ENCODE results near the gene ESM1.
"Not testable (repeated sequence)": the region's sequence is repeated elsewhere in the genome, so short reads cannot be mapped to it uniquely, and the experiment has no call there.

The ESM1 gene, protein sequence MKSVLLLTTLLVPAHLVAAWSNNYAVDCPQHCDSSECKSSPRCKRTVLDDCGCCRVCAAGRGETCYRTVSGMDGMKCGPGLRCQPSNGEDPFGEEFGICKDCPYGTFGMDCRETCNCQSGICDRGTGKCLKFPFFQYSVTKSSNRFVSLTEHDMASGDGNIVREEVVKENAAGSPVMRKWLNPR

DNA sequence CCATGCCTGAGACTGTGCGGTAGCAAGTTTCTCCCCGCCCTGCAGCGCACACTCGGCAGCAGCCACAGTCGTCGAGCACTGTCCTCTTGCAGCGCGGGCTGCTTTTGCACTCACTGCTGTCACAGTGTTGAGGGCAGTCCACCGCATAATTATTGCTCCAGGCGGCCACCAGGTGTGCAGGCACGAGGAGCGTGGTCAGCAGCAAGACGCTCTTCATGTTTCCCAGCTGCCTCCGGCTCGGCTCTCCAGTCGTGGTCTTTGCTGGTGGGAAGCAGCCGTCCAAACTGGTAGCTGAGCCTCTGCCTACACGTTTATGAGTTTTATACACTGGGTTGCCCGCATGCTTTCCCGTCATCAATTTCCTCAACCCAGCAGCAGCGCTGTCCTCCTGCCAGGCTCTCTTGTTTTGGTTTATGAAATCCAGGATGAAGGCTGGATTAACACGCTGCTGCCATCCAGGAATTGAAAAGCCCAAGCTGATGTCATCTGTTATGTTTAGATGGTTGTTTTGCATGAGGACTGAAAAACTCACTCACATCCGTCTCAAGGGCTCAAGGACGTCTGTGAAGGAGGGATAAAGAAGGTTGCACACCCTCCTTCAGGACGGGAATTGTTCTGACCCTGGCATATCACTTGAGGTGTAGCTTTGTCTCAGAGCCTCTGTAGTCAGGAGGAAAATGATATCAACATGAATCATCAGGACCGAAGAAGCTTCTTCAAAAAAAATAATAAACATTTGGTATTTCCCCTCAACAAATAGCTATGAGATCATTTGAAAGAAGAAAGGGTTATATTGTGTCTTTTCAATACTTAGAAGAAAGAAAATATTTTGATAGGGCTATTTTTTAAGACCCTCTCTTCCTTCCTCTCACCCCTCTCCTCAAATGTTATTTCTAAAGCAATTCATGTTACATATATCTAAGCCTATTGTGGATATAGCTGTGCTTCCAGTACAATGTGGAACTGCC is at the start of gene ESM1:
Gene ESM1, minus strand, starts transcription at position 293 of the 968 bp plus-strand sequence. Its CDS starts 76 bp downstream, at position 217.
- no peak for DNase-seq (ENCODE audit: low read depth, low spot score)

DNA sequence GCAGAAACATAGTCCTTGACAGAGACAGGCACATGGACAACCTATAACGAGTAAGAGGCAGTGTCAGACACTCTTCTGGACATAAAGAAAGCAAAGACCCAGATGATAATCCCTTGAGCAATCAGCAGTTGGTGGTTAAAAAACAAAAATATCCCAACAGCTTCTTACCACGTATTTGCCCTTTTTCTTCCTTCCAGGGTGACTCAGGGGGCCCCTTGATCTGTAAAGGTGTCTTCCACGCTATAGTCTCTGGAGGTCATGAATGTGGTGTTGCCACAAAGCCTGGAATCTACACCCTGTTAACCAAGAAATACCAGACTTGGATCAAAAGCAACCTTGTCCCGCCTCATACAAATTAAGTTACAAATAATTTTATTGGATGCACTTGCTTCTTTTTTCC is 48.2 kb upstream of the ESM1 start:
- DNase-seq (ENCODE audit: low read depth, low spot score): no peak

DNA sequence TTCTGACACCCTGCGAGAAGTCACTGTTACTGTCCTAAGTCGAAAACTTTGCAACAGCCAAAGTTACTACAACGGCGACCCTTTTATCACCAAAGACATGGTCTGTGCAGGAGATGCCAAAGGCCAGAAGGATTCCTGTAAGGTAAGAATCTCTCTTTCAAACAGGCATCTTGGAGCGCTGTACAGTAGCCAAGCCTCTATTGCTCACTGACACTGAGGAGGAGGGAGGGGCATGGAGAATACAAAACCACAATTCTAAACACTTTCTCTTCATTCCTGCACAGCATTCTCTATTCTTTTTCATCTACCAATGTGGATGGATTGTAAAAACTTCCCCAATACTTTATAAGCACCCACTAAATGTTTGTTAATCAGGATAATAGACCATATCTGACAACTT is 46.1 kb upstream of the ESM1 start:
- DNase-seq (ENCODE audit: low read depth, low spot score): no peak

DNA sequence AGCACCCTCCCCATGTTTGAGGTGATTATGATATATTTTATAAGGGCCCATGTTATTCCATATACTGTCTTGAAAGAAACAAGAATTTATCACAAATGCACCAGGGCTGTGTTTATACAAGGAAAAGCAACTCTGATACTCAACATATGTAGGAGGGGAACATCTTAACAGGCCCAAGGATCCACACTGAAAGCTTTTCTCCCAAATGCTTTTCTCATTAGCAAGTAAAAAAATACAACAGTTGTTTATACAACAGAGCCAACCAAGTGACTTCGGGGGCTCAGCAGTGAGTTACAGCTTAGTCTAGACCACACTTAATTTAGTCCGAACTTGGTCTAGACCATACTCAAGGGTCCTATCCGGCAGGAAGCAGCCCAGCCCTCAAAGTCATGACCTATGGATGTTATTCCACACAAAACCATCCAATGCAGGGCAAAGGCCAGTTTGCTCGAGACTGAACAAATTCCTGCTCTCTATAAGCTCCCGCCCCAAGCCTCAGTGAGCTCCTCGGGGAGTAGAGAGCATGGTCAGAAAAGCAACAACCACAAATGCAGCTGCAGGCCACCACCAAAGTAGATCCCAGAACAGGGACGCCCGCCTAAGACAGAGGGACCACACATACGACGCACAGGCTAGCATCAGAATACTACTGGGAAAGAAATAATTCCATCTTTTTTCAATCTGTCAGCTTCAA is 45.4 kb upstream of the ESM1 start:
- DNase-seq (ENCODE audit: low read depth, low spot score): no peak

DNA sequence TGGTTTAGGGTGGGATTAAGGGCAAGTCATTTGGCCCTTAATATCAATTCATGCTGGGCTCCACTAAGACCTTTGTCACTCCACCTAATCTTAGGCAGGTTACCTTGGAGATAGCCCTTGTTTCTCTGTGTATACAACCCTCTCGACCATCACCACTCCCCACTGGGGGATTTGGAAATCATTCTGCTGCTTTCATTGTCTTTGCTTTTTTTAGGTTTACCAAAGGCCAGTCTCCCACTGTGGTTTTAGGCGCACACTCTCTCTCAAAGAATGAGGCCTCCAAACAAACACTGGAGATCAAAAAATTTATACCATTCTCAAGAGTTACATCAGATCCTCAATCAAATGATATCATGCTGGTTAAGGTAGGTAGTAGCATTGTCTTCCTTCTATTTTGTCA is 44.8 kb upstream of the ESM1 start:
- no peak for DNase-seq (ENCODE audit: low read depth, low spot score)

DNA sequence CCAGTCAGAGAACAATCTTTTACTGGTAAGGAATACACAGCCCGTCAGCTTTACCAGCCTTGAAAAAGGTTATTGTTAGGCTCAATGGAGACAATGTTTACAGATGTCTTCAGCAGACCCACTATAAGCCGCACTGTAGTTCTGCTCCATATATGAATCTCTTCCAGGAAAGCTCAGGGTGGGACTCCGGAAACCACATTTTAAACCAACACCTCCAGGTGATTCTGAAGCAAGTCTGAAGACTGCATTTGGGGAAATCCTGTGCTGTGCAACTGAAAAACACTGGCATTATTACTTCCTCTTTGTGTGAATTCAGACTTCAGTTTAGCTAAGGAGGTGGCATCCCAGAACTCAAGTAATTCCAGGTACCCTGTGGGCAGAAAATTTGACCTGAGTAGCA is 42.2 kb upstream of the ESM1 start:
- DNase-seq (ENCODE audit: low read depth, low spot score): no peak

DNA sequence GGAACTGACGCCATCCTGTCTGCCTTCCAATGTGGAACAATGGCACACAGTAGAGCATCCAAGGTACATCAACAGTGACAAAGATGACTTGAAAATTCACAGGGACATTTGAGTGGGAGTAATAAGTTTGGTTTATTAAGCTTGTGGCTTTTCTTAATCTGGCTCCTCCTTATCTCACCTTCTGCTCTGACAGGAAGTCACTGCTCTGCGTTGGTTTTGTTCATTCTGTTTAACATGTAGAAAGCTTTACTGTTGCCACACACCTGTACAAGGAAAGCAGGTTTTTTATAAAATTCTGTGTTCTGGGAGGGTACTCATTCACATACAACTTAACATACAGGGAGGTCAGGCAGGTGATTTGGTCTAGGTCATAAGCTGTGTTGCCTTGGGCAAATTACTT is 37.1 kb upstream of the ESM1 start:
- no peak for DNase-seq (ENCODE audit: low read depth, low spot score)

DNA sequence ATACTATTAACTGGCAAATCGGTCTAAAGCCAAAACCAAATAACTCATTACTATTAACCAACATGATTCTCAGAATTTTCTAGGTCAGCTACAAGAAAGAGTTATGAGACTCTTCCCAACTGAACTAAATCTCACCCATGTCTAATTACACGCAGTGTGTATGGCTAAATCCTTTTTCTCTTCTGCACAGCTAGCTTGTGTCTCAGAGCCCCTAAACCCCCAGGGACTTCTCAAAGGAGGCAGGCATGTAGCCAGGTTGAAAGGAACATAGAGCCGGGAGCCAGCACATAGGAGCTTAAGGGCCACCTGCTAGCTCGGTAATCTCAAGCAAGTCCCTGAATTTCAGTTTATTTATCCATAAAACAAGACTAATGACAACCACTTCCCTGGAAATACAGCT is 36.4 kb upstream of the ESM1 start:
- DNase-seq (ENCODE audit: low read depth, low spot score): no peak

DNA sequence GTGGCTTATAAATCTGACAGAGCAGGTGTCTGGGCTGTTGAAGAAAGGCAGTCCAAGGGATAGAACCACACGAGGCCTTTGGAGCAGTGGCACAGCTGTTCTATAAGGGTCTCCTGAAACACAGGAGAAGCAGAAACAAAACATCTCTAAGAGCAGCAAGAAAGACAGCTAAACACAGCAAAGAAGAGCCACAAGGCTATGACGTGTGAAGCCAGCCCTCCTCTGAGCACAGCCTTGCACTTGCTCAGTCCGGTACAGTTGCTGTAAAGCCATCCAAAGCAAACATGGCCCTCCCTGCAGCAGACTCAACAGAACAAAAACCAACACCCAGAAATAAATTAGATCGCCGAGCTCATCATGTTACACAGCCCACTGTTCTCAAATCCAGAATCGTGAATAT is 36.0 kb upstream of the ESM1 start:
- no peak for DNase-seq (ENCODE audit: low read depth, low spot score)

DNA sequence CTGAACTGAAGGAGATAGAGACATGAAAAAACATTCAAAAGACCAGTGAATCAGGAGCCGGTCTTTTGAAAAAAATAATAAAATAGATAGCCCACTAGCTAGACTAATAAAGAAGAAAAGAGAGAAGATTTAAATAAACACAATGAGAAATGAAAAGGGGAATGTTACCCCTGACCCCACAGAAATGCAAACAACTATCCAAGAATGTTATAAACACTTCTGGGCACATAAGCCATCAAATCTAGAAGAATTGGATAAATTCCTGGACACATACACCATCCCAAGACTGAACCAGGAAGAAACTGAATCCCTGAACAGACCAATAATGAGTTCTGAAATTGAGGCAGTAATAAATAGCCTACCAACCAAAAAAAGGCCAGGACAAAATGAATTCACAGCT is 24.8 kb upstream of the ESM1 start:
- DNase-seq (ENCODE audit: low read depth, low spot score): not testable (repeated sequence)

DNA sequence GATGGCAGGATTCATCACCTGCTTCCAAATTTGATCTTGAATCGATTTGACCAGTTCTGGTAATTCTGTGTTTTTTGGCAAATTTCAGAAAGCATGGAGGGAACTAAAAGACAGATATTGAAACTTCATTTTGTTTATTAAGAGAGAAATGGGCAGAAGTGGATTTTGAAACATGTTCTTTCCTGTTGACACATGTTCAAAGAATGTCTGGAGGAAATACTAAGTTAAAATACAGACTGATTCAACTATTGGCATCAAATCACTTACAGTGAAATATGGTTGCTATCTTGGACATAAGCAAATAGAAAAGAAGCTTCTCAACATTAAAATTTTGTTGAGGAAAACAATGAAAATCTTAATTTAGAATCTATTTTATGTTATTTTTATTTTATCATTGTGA is 19.3 kb upstream of the ESM1 start:
- DNase-seq (ENCODE audit: low read depth, low spot score): no peak

DNA sequence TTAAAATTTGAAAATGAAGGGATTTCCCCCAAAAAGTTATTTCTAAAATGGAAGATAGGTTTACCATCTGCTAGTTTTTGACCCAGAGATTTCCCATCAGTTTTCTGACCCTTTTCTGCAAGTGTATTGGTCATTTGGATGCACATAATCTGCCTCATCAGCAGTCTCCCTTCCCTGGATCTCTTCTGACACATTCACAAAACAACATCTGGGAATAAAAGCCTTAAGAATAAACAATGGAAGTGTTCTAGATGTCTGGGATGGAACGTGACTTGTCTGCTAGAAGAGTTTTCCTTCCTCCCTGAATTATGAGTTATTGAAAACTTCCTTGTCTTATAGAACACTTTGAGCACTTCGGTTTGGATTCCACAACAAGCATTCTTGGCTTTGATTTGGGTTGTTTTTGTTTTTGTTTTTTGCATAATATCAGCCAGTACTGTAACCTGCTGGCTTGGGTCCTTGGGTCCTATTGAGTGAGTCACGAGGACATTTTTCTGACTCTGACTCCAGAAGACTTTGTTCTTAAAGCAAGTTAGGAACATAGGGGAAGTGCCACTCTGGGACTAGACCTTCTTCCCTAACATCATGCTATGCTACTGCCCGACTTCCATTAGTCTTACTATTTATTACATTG is 18.2 kb upstream of the ESM1 start:
- no peak for DNase-seq (ENCODE audit: low read depth, low spot score)

DNA sequence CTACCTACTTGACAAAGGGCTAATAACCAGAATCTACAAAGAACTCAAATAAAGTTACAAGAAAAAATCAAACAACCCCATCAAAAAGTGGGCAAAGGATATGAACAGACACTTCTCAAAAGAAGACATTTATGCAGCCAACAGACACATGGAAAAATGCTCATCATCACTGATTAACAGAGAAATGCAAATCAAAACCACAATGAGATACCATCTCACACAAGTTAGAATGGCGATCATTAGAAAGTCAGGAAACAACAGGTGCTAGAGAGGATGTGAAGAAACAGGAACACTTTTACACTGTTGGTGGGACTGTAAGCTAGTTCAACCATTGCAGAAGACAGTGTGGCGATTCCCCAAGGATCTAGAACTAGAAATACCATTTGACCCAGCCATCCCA is 16.8 kb upstream of the ESM1 start:
- DNase-seq (ENCODE audit: low read depth, low spot score): not testable (repeated sequence)

DNA sequence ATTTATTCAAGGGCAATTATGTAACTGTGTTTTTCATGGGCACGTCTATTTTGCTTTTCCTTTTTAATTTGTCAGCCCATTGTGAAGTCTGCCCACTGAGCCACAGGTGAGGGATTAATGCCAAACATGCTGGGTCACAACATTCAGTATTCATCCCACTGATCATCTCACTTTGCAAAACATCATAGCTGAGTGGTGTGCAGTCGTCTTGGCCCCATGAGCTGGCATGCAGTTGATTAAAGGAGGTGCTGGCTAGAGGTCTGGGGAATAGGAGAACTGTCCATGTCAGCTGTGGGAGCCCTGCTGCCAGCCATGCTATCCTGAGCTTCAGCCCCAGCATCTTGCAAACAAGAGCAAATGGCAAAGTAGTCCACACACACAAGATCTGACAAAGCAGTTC is 11.7 kb upstream of the ESM1 start:
- no peak for DNase-seq (ENCODE audit: low read depth, low spot score)

DNA sequence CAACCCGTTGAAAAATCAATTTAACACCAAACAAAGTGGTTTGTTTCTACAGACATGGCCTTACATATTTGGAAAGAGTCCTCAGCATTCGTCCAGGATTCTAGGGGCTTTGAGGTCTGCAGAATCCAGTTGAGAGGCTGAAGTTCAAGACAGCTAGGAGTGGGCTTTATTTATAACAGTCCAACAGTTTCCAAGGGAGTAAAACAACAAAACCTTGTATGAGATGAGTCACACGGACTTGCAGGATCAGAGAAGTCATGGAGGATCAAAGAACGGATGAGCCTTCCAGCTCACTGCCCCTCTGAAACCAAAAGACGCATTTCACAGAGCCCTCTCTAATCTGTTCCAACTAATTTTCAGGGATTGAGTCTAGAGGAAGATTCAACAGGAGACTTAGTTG is 11.1 kb upstream of the ESM1 start:
- DNase-seq (ENCODE audit: low read depth, low spot score): no peak

DNA sequence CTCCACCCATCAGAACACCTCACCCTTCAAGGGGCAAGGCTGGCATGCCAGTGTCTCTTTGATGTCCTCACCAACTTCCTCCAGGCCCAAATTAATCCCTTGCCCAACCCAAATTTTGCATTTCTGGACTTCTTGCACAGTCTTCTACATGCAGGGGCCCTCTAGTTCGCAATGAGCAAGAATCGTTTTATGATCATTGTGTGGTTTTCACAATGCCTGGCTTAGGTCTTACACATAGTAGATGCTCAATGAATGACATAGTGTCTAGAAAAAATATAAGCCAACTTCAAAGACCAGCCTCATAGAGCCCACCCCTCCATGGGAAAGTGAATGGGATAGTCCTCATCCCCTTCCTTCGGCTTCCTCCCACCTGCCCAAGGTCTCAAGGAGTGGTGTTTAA is 9.8 kb upstream of the ESM1 start:
- no peak for DNase-seq (ENCODE audit: low read depth, low spot score)

DNA sequence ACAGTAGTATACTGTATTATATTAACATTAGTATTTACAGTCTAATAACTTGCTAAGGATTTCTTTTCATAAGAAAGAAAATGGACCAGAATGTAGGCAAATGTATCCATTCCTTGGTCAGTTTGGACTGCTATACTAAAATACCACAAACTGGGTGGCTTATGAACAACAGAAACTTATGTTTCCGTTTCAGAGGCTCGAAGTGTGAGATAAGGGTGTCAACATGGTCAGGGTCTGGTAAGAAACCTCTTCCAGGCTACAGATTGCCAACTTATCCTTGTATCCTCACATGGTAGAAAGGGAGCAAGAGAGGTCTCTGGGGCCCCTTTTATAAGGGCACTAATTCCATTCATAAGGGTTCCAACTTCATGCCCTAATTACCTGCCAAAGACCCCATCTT is 9.2 kb upstream of the ESM1 start:
- no peak for DNase-seq (ENCODE audit: low read depth, low spot score)

DNA sequence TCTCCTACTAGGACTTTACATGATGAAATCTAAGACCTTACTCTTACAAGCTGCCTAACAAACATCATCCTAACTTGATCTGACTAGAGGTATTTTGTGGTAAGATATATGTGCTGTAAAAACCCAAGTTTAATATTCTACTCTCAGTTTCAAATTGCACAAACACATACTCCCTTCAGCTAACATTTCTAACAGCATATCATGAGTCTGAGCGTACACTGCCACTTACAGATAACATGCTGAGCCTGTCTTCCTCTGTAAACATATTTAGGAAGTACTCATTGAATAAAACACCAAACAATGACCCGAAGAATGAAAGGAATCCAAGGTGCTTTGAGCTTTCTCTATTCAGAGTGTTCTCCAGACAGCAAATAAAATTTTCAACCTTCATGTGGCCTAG is 7.9 kb upstream of the ESM1 start:
- DNase-seq (ENCODE audit: low read depth, low spot score): no peak

DNA sequence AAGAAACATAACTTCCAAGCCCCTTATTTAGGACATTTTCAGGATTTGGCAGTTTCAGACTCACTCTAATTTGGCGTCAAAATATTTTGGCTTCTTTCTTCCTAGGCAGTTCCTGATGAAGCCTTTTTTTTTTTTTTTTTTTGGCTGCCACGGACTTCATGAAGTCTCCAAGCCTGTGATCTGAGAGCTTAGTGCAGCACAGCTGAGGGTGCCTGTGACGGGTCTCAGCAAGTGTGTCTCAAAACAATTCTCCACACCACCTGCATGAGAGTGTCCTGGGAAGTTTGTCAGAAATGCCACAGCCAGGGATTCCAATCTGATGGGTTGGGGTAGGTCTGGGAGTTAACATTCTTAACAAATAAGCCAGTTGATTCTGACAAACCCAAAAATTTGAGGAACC is 6.0 kb upstream of the ESM1 start:
- DNase-seq (ENCODE audit: low read depth, low spot score): no peak

DNA sequence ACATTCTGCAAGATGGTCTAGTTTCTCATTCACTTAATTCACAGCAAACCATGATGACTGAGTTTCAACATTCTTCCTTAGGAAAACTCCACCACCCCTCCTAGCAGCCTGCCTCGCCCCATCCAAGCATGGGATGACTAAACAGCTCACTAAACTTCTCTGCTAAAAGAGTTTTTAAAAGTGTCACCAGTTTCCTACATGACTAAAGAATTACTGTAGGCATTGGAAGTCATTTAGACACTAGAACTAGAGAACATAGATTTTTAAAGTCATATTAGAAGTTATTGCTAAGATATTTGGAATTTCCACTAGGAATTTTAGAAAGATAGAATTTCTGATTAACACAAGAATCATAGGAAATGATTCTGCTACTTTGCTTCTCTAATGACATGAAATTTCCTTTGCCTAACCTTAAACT is 5.5 kb upstream of the ESM1 start:
- DNase-seq (ENCODE audit: low read depth, low spot score): no peak

DNA sequence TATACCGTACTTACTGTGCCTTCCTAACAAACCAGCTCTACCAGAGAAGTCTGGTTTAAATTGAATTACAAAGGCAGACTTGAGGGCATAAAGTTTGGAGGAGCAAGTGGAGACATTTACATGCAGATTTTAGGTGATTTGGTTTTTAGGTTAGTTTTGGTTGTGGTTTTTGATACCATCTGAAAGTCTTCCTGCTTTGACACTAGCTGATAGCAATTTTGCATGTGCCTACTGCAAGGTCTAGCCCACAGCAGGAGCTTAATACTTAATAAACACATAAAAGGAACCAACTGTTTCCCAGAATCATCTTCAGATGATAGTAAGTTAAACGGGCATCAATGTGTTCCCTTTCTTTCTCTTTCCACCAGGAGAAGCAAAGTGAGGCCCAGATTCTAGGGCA is 3.4 kb upstream of the ESM1 start:
- no peak for DNase-seq (ENCODE audit: low read depth, low spot score)

DNA sequence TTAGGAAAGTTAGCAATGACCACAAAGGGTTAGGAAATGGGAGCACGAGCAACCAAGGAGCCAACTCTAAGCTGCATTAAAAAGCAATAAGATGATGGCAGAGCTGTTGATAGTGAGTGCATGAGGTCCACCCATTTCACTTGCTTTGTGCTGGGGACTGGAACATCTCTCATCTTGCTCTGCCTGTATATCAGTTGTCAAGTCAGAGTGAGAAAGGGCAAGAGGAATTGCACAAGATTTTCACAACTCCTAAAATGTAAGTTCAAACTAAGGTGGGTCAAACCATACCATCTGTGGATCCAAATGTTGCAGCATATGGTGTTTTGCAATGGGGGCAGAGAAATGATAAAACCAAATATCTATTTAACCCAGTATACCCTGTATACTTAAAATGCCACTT is 2.8 kb upstream of the ESM1 start:
- no peak for DNase-seq (ENCODE audit: low read depth, low spot score)
